ENCODE measurements around the gene PRKCE. TPM values are rescaled to one million over a fixed set of nuclear protein-coding genes. Genes with fewer than 3 reads are reported as not detected.

The PRKCE gene
- total RNA-seq, 1 experiment from 2014 or later: 1.3 TPM

GRCh38 chr2:46196871-46197462 lies 545.5 kb downstream of the PRKCE start:
- no peaks in the 10 kb centered on the region for H3K36me3 Mint-ChIP-seq (ENCODE audit: insufficient read depth in 1 of 3, low read depth in 3 of 3)
- Histone ChIP-seq H2BK12ac (ENCODE audit: insufficient read length, low read depth, low read length) (no peak overlapping the region), H3K14ac (ENCODE audit: insufficient read depth, low read length) (no peak overlapping the region), H2BK15ac (ENCODE audit: low read depth, low read length) (no peak overlapping the region), H3T11ph (ENCODE audit: low read length) (no peak overlapping the region), H4K5ac (ENCODE audit: insufficient read length, low read depth, low read length) (no peak overlapping the region), H3K23ac (ENCODE audit: insufficient read length, low read depth, low read length) (no peak overlapping the region), H3K9ac (ENCODE audit: extremely low read depth, insufficient read length, low read length) (no peak overlapping the region), H3K79me1 (ENCODE audit: insufficient read depth, low read depth, low read length, poor library complexity, severe bottlenecking) (no peaks in the 10 kb centered on the region), H2AFZ (ENCODE audit: low read length) (no peak overlapping the region), H2BK5ac (ENCODE audit: insufficient read length, low read length) (no peak overlapping the region), H3K9me3 (ENCODE audit: control insufficient read depth, low read depth, low read length) (no peaks in the 10 kb centered on the region), H3K4ac (ENCODE audit: low read depth, low read length) (no peak overlapping the region), H3K79me2 (ENCODE audit: insufficient read depth, low read length) (no peaks in the 10 kb centered on the region), H4K91ac (ENCODE audit: insufficient read length, low read depth, low read length) (no peak overlapping the region), H2BK120ac (ENCODE audit: low read depth, low read length, poor library complexity, severe bottlenecking) (no peak overlapping the region), H3K4me1 (ENCODE audit: insufficient read depth, low read length) (no peaks in the 10 kb centered on the region), H3K27ac (ENCODE audit: insufficient read length, low read depth, low read length) (no peak overlapping the region), H4K8ac (replicated peaks; ENCODE audit: insufficient read length, low read depth, low read length) (no peak overlapping the region), H3K23me2 (ENCODE audit: insufficient read length, low read depth, low read length, poor library complexity, severe bottlenecking) (no peaks in the 10 kb centered on the region), H3K18ac (ENCODE audit: insufficient read length, low read depth, low read length) (no peak overlapping the region), H4K20me1 (ENCODE audit: control insufficient read depth, insufficient read depth, insufficient read length) (no peaks in the 10 kb centered on the region), H3K4me2 (ENCODE audit: insufficient read depth, insufficient read length, low read length) (no peak overlapping the region), H3K56ac (ENCODE audit: insufficient read length, low read depth, low read length) (no peak overlapping the region), H2AK5ac (ENCODE audit: insufficient read length, low read length) (no peak overlapping the region), H3K27me3 (ENCODE audit: insufficient read depth, low read length) (no peaks in the 10 kb centered on the region), H2BK20ac (ENCODE audit: low read depth, low read length, poor library complexity, severe bottlenecking) (no peak overlapping the region)
- no peak for TF ChIP-seq CTCF (conservative IDR thresholded peaks at IDR 0.05)
- H3K9me3 Mint-ChIP-seq: peaks cover 0 to 3% of the 10 kb centered on the region in 2 experiments; a peak in 3 of 5 replicates
- H3K4me3 Mint-ChIP-seq: no peak overlapping the region
- no peaks in the 10 kb centered on the region for H3K27me3 Mint-ChIP-seq (ENCODE audit: low read depth)
- H3K27ac Mint-ChIP-seq: no peak overlapping the region
- H3K4me1 Mint-ChIP-seq: no peaks in the 10 kb centered on the region
- no CpG with 5 or more reads among the region's 5 CpGs for WGBS (ENCODE audit: extremely low coverage, insufficient read length, low lambda C conversion rate)
- no peak for DNase-seq
